GM10248 (cell line): ENCODE measurements around the gene ADK.

Experiments
- CTCF ChIA-PET: fragments of 300-600 bp; sonication (Branson Sonifier 250); formaldehyde crosslinking; extraction: SDS; loops from one replicate; lab custom pipeline; 2021; ENCODE audit warnings: antibody characterized with exemption; lab: Yijun Ruan, JAX
- POLR2A ChIA-PET: fragments of 350-650 bp; sonication (Branson Sonifier 250); formaldehyde crosslinking; extraction: SDS; loops from one replicate; lab custom pipeline; 2020; ENCODE audit warnings: antibody characterized with exemption; lab: Yijun Ruan, JAX
- DNase-seq: peaks from one replicate; pipeline ENCODE4 v3.0.0; 2012; ENCODE audit errors: extremely low spot score
- CTCF ChIP-seq: IDR thresholded peaks from 2 replicates; pipeline ENCODE4 v1.5.1; 2012; ENCODE audit warnings: mild to moderate bottlenecking, low read depth; ENCODE audit errors: extremely low read depth, missing control alignments, control extremely low read depth

The ADK gene

DNA sequence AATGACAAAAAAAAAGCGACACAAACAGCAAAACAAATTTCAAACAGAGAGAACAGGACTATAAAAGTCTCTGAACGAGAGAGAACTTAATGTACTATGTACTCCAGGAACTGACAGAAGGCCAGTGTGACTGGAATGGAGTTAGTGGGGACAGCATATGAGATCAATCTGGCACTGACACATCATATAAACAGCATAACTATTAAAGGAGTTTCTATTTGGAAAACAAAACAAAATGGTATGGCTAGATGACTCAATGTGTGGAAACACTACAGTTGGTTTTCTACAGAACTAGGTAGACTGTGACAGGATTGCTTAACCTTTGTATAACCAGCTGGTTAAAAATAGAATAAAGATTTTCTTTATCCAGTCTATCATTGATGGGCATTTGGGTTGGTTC, 442.4 kb downstream of the ADK start:
- CTCF ChIA-PET, result no interaction called here
- TF ChIP-seq CTCF, result no peak
- DNase-seq, result no peak
- POLR2A ChIA-PET, result no interaction called here

DNA sequence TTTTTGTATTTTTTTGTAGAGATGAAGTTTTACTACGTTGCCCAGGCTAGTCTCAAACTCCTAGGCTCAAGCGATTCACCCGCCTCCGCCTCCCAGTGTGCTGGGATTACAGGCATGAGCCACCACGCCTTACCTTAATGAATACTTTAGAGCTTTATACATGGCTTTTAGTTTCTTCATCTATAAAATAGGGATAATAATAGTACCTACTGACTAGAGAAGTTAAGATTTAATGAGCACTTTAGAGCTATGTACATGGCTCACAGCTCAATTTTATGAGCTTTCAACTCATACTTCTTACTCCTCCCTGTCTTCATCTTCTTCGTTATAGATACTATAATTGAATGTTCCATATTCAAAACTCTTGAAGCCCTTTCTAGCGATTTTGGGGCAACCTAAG, 445.7 kb downstream of the ADK start:
- POLR2A ChIA-PET, result no interaction called here
- DNase-seq, result no peak
- TF ChIP-seq CTCF, result no peak
- CTCF ChIA-PET, result interaction anchor here (1.0 to 1.1 kb wide), 2 partner anchors 9 kb away, joined by 3 to 4 read pairs; no protein-coding TSS in a partner anchor

DNA sequence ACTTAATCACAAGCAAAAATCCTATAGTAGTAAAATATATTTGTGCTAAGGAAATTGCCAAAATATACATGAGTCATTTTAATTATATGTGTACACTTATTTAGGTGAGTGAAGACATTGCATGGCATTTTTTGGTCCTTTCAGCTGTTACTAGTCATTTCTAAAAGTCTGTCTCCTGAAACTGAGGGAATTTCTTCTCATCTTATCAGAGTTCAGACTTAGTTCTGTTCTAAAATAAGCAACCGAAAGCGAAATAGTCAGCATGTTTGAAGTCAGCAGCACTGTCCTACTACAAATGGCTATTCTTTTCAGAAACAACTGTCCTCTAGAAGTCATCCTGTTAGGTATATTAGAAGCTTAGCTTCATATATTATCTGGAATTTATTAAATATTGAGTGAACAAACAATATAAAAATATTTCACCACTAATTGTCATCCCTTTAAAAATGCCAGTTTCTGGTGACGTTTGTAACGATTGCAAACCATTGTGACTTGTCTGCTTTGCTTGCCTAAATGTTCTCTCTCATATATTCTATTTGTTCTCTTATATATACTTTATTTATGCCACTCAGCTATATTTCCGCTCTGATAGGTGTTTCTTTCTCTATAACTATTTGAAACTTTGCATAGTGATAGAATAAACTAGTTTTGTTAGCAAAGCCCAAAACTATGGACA, 448.0 kb downstream of the ADK start:
- POLR2A ChIA-PET, result no interaction called here
- DNase-seq, result peak; percentile 22
- TF ChIP-seq CTCF, result no peak
- CTCF ChIA-PET, result interaction anchor here (1.1 to 1.2 kb wide), 2 partner anchors 11 to 13 kb away, joined by 3 to 4 read pairs; no protein-coding TSS in a partner anchor

DNA sequence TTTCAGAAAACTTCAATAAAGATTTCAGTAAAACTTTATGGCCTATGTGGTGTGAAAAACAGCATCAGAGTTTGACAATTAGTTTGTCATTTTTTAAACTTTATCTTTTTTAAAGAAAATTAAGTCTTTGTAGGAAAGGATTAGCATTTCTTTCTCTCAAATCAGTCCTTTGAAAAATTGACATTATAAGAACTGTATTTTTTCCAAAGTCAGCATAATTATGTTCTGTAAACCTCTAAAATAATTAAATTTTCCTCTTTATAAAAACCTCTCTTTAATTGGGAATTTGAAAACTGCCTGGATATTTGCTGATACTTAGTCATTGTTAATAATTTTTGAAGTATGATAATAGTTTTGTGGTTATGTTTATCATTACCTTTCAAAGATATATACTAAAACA, 448.7 kb downstream of the ADK start:
- ChIA-PET CTCF (interaction anchor here (1.1 kb wide), 1 partner anchor 11 kb away, joined by 3 read pairs; no protein-coding TSS in a partner anchor), POLR2A (no interaction called here)
- DNase-seq, result no peak
- no peak for TF ChIP-seq CTCF

GRCh38 chr10:74600170-74600569, 449.1 kb downstream of the ADK start:
- CTCF ChIA-PET, result no interaction called here
- POLR2A ChIA-PET, result no interaction called here
- no peak for DNase-seq
- TF ChIP-seq CTCF, result no peak

DNA sequence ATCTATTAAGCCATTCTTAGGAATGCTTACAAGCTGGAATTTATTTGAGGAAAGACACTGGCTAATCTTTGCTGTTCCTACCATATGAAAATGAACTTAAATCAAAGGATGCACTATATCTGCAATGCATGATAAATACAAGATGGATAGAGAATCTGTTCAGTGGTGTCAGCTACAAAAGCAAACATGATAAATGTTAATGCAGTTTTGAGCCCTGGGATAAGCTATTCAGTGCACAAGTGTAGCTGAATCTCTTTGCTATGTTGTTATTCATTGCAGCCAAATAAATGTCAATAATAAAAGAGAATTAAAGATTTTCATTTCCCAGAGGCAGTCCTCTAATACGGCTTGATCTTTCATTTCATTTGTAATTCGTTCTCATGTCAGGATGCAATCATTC, 451.6 kb downstream of the ADK start:
- ChIA-PET CTCF (interaction anchor here (1.0 kb wide), 1 partner anchor 12 kb away, joined by 3 read pairs; no protein-coding TSS in a partner anchor), POLR2A (no interaction called here)
- no peak for TF ChIP-seq CTCF
- DNase-seq, result no peak
